Calu3 (cell line): Measurements from ENCODE around the gene B3GNT2. TPM values are rescaled to one million over a fixed set of nuclear protein-coding genes. Genes with fewer than 3 reads are reported as not detected.

Experiments used
- BruUV-seq: library from RNA; stranded (reverse); fragments of 400-500 nt; replicated peaks from 2 replicates; lab custom pipeline; 2021; lab: Mats Ljungman, UMichigan
- CTCF ChIA-PET: fragments of 300-600 bp; sonication (Branson Sonifier 250); formaldehyde crosslinking; loops from one replicate; lab custom pipeline; 2022; ENCODE audit warnings: antibody characterized with exemption; lab: Charles Lee
- DNase-seq: peaks from one replicate; pipeline ENCODE4 v3.0.0; 2022
- H3K27ac Mint-ChIP-seq: one replicate; pipeline ENCODE4 v1.8.0; 2022; ENCODE audit warnings: mixed read lengths; ENCODE audit not compliant: unreplicated experiment
- H3K27me3 Mint-ChIP-seq: one replicate; pipeline ENCODE4 v1.8.0; 2022; ENCODE audit warnings: mixed read lengths; ENCODE audit not compliant: unreplicated experiment
- H3K36me3 Mint-ChIP-seq: one replicate; pipeline ENCODE4 v1.8.0; 2022; ENCODE audit warnings: mild to moderate bottlenecking, moderate library complexity, mixed read lengths; ENCODE audit not compliant: insufficient read depth, unreplicated experiment
- H3K4me1 Mint-ChIP-seq: one replicate; pipeline ENCODE4 v1.8.0; 2022; ENCODE audit warnings: mild to moderate bottlenecking, low read depth, mixed read lengths; ENCODE audit not compliant: unreplicated experiment
- H3K4me3 Mint-ChIP-seq: one replicate; pipeline ENCODE4 v1.8.0; 2022; ENCODE audit warnings: mild to moderate bottlenecking, low read depth, moderate library complexity, mixed read lengths; ENCODE audit not compliant: unreplicated experiment
- H3K9me3 Mint-ChIP-seq: one replicate; pipeline ENCODE4 v1.8.0; 2022; ENCODE audit warnings: low read depth, mixed read lengths; ENCODE audit not compliant: unreplicated experiment
- intact Hi-C: fragments of 100-400 bp; cut with micrococcal nuclease; formaldehyde crosslinking; loops from one replicate; pipeline ENCODE4 v1.10.0; 2022; ENCODE audit not compliant: unreplicated experiment
- total RNA-seq: library from RNA; stranded (reverse); gene quantifications from 2 replicates; pipeline ENCODE4 v1.2.3, GENCODE V29; 2022
- TF ChIP-seq, protein P1 (sequence below): fragments of 200-600 bp; IDR thresholded peaks from one replicate; pipeline ENCODE4 v1.8.0; 2022; ENCODE audit warnings: antibody characterized with exemption; ENCODE audit not compliant: unreplicated experiment

B3GNT2 gene
- total RNA-seq, 1 experiment from 2014 or later = 23.8 TPM

DNA sequence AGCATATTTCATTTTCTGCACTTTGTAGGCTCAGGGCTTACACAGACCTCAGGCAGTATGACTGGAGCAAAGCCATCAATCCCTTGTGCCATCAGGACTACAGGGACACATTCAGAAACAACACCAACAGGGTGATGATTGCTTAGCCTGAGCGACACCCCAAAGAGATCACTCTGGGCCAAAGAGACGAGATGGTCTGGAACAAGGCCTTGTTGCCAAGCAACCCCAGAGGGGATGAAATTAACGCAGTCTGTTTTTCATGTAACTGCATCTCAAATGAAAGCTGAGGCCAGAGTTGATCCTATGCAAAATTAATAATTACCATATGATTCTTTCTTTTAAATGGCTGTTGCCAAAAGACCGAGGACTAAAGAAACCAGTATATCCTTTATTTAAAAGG, 20.2 kb upstream of the B3GNT2 start:
- Mint-ChIP-seq H3K27ac (no peak overlapping the region), H3K36me3 (no peaks in the 10 kb centered on the region), H3K4me3 (no peak overlapping the region), H3K27me3 (no peaks in the 10 kb centered on the region), H3K9me3 (no peaks in the 10 kb centered on the region), H3K4me1 (no peaks in the 10 kb centered on the region)
- no peak for DNase-seq
- intact Hi-C loops = no loop called here
- TF ChIP-seq, protein P1, sequence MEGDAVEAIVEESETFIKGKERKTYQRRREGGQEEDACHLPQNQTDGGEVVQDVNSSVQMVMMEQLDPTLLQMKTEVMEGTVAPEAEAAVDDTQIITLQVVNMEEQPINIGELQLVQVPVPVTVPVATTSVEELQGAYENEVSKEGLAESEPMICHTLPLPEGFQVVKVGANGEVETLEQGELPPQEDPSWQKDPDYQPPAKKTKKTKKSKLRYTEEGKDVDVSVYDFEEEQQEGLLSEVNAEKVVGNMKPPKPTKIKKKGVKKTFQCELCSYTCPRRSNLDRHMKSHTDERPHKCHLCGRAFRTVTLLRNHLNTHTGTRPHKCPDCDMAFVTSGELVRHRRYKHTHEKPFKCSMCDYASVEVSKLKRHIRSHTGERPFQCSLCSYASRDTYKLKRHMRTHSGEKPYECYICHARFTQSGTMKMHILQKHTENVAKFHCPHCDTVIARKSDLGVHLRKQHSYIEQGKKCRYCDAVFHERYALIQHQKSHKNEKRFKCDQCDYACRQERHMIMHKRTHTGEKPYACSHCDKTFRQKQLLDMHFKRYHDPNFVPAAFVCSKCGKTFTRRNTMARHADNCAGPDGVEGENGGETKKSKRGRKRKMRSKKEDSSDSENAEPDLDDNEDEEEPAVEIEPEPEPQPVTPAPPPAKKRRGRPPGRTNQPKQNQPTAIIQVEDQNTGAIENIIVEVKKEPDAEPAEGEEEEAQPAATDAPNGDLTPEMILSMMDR = no peak
- no TSS peak for BruUV-seq
- CTCF ChIA-PET = interaction anchor here (0.7 kb wide), 1 partner anchor 176 kb away, joined by 3 read pairs; no protein-coding TSS in a partner anchor

DNA sequence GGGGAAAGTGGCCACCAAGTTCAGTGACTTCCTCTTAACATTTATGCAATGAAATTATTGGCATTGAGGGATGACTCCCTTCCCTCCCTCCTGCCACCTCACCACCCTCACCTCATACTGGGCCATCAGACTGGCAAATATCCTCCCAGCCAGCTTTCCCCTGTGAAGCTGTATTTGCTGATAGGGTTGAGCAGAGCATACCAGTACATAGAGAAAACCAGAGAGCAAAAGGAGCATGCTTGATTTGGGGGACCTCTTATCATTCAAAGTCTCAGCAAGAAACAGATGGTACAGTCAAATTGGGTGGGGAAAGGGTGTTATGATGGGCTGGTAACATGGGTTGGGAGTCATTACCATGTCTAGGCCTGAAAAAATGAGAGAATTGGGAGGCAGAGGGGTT, 19.1 kb upstream of the B3GNT2 start:
- Mint-ChIP-seq H3K36me3 (no peaks in the 10 kb centered on the region), H3K4me3 (no peak overlapping the region), H3K27me3 (peaks cover 4% of the 10 kb centered on the region), H3K9me3 (no peaks in the 10 kb centered on the region), H3K27ac (no peak overlapping the region), H3K4me1 (no peaks in the 10 kb centered on the region)
- TF ChIP-seq, protein P1 = no peak
- no peak for DNase-seq
- BruUV-seq = no TSS peak
- intact Hi-C loops = no loop called here
- CTCF ChIA-PET = no interaction called here

DNA sequence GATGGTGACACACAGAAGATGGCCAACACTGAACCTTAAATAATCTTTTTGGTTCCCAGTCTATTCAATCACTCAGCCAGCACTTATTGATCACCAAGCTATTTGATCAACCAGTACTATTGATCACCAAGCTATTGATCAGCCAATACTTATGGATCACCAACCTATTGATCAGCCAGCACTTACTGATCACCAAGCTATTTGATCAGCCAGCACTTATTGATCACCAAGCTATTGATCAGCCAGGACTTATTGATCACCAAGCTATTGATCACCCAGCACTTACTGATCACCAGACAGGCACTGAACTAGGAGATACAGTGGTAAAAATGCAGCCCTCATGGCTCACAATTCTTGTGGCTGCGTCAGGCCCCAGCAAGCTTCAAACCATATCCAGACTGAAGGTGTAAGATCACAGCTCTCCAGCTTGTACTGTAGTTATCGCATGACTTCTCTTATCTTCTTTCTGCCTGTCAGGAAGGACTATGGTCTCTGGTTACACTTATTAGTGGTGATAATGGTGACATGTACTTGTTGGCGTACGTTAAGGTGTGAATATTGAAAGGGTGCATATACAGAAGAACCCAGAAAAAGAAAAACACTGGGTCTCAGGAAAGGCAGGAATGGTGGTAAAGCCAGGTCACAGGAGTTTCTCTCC, 18.4 kb upstream of the B3GNT2 start:
- TF ChIP-seq, protein P1 = no peak
- intact Hi-C loops = no loop called here
- CTCF ChIA-PET = no interaction called here
- no peaks in the 10 kb centered on the region for H3K4me1 Mint-ChIP-seq
- H3K27ac Mint-ChIP-seq = no peak overlapping the region
- H3K4me3 Mint-ChIP-seq = no peak overlapping the region
- no peaks in the 10 kb centered on the region for H3K36me3 Mint-ChIP-seq
- H3K27me3 Mint-ChIP-seq = peaks cover 11% of the 10 kb centered on the region
- no peak for DNase-seq
- no TSS peak for BruUV-seq
- H3K9me3 Mint-ChIP-seq = no peaks in the 10 kb centered on the region

DNA sequence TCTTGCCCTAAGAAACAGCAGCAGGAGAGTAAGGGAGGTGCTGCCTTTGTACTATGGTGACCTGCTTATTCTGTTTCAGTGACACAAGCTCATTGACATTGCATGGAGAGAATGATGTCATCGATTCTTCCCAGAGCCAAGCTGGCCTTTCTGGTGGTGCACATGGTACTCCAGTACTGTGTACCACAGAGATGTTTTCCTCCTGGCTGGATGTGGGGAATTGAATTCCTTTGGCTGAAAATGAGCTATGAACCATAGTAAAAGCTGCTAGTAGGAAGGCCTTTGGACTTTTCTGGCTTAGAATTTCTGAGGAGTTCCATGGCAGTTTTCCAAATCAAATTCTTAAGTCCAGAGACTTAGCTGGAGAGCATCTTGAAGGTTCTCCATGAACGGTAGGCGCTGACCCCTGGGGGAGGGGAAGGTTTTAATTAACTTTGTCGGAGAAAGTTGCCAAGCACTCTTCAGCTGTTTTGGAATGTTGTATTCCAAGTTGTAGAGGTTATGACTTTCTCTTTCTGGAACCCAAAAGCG, 17.1 kb upstream of the B3GNT2 start:
- no peaks in the 10 kb centered on the region for H3K9me3 Mint-ChIP-seq
- peaks cover 15% of the 10 kb centered on the region for H3K27me3 Mint-ChIP-seq
- H3K36me3 Mint-ChIP-seq = no peaks in the 10 kb centered on the region
- no peaks in the 10 kb centered on the region for H3K4me1 Mint-ChIP-seq
- H3K27ac Mint-ChIP-seq = no peak overlapping the region
- BruUV-seq = no TSS peak
- no peak for DNase-seq
- TF ChIP-seq, protein P1 = no peak
- CTCF ChIA-PET = interaction anchor here (0.6 kb wide), 1 partner anchor 13 kb away, joined by 4 read pairs; no protein-coding TSS in a partner anchor
- no peak overlapping the region for H3K4me3 Mint-ChIP-seq
- intact Hi-C loops = no loop called here
